SJCRH30 (cell line): ENCODE measurements around the gene ACOT7. TPM values are rescaled to one million over a fixed set of nuclear protein-coding genes. Genes with fewer than 3 reads are reported as not detected.
A peak's percentile ranks its signal among the peaks of the same experiment; 100 is the strongest.
"Not testable (repeated sequence)": the region's sequence is repeated elsewhere in the genome, so short reads cannot be mapped to it uniquely, and the experiment has no call there.

Experiments used
- DNase-seq, 2 experiments: peaks; one replicate each; pipeline ENCODE4 v3.0.0-alpha.2; 2015 to 2020
- H3K27ac ChIP-seq: fragments of 250-450 bp; sonication (Bioruptor Pico); 2 replicates; pipeline ENCODE4 v1.5.1; 2020; ENCODE audit warnings: mild to moderate bottlenecking, moderate library complexity
- H3K27me3 ChIP-seq: fragments of 250-450 bp; sonication (Bioruptor Pico); 2 replicates; pipeline ENCODE4 v1.5.1; 2020; ENCODE audit warnings: mild to moderate bottlenecking, moderate library complexity
- H3K36me3 ChIP-seq: fragments of 250-450 bp; sonication (Bioruptor Pico); 2 replicates; pipeline ENCODE4 v1.5.1; 2020; ENCODE audit warnings: mild to moderate bottlenecking, moderate library complexity
- H3K4me1 ChIP-seq: fragments of 250-450 bp; sonication (Bioruptor Pico); 2 replicates; pipeline ENCODE4 v1.5.1; 2020; ENCODE audit warnings: mild to moderate bottlenecking, moderate library complexity
- H3K4me3 ChIP-seq: fragments of 250-450 bp; sonication (Bioruptor Pico); 2 replicates; pipeline ENCODE4 v1.5.1; 2020; ENCODE audit warnings: mild to moderate bottlenecking, moderate library complexity
- H3K9me3 ChIP-seq: fragments of 250-450 bp; sonication (Bioruptor Pico); replicated peaks from 2 replicates; pipeline ENCODE4 v1.5.1; 2020; ENCODE audit warnings: mild to moderate bottlenecking, moderate library complexity
- total RNA-seq: library from RNA; depleted of rRNA; stranded (reverse); fragments of >200 nt; shearing (Covaris generic); gene quantifications from 2 replicates; pipeline ENCODE4 v1.2.3, GENCODE V29; 2014

ACOT7 gene
- total RNA-seq, 1 experiment from 2014 or later = 51.2 TPM

- Histone ChIP-seq H3K27ac (peak overlapping the region; percentile 97), H3K9me3 (no peaks in the 10 kb centered on the region), H3K36me3 (no peaks in the 10 kb centered on the region), H3K4me3 (no peak overlapping the region), H3K4me1 (peaks cover 35% of the 10 kb centered on the region), H3K27me3 (no peaks in the 10 kb centered on the region)
- peak; percentile 96 to 99 for DNase-seq
Measured at GRCh38 chr1:6316240-6317097, 77.1 kb downstream of the ACOT7 start.

GRCh38 chr1:6314503-6314902 is 79.1 kb downstream of the ACOT7 start:
- H3K4me1 ChIP-seq = peaks cover 35% of the 10 kb centered on the region
- H3K4me3 ChIP-seq = no peak overlapping the region
- H3K36me3 ChIP-seq = no peaks in the 10 kb centered on the region
- no peak overlapping the region for H3K27ac ChIP-seq
- H3K27me3 ChIP-seq = no peaks in the 10 kb centered on the region
- no peaks in the 10 kb centered on the region for H3K9me3 ChIP-seq
- no peak for DNase-seq

- DNase-seq = no peak
- H3K27ac ChIP-seq = no peak overlapping the region
- H3K27me3 ChIP-seq = no peaks in the 10 kb centered on the region
- no peaks in the 10 kb centered on the region for H3K36me3 ChIP-seq
- H3K9me3 ChIP-seq = no peaks in the 10 kb centered on the region
- peaks cover 33% of the 10 kb centered on the region for H3K4me1 ChIP-seq
- no peak overlapping the region for H3K4me3 ChIP-seq
Measured at GRCh38 chr1:6313393-6314200, 80.0 kb downstream of the ACOT7 start.

GRCh38 chr1:6310116-6310848 is 83.3 kb downstream of the ACOT7 start:
- H3K4me1 ChIP-seq = peaks cover 3% of the 10 kb centered on the region; the same call in 1 of the 2 replicates
- H3K27ac ChIP-seq = no peak overlapping the region

GRCh38 chr1:6309564-6309963 is 84.0 kb downstream of the ACOT7 start:
- H3K27me3 ChIP-seq = no peaks in the 10 kb centered on the region
- no peak overlapping the region for H3K4me3 ChIP-seq
- no peak overlapping the region for H3K27ac ChIP-seq
- peaks cover 8% of the 10 kb centered on the region; the same call in 1 of the 2 replicates for H3K9me3 ChIP-seq
- no peak for DNase-seq
- H3K4me1 ChIP-seq = no peaks in the 10 kb centered on the region
- peaks cover 6% of the 10 kb centered on the region; the same call in 1 of the 2 replicates for H3K36me3 ChIP-seq

More at GRCh38 chr1:6310116-6310848, 83.3 kb downstream of the ACOT7 start:
- Histone ChIP-seq H3K4me3 (no peak overlapping the region), H3K27me3 (no peaks in the 10 kb centered on the region), H3K36me3 (peaks cover 6% of the 10 kb centered on the region; the same call in 1 of the 2 replicates), H3K9me3 (peaks cover 8% of the 10 kb centered on the region; the same call in 1 of the 2 replicates)
- DNase-seq = no peak

- no peaks in the 10 kb centered on the region for H3K27me3 ChIP-seq
- H3K27ac ChIP-seq = no peak overlapping the region
Measured at GRCh38 chr1:6308449-6308848, 85.1 kb downstream of the ACOT7 start.

GRCh38 chr1:6307682-6308081 is 85.9 kb downstream of the ACOT7 start:
- H3K4me3 ChIP-seq, H3K36me3 ChIP-seq, H3K27ac ChIP-seq, H3K4me1 ChIP-seq, H3K9me3 ChIP-seq, DNase-seq, H3K27me3 ChIP-seq: not testable (repeated sequence)

More at GRCh38 chr1:6308449-6308848, 85.1 kb downstream of the ACOT7 start:
- Histone ChIP-seq H3K36me3 (peaks cover 6% of the 10 kb centered on the region; the same call in 1 of the 2 replicates), H3K9me3 (peaks cover 8% of the 10 kb centered on the region; the same call in 1 of the 2 replicates), H3K4me1 (no peaks in the 10 kb centered on the region), H3K4me3 (no peak overlapping the region)
- DNase-seq = no peak

GRCh38 chr1:6307099-6307498 is 86.5 kb downstream of the ACOT7 start:
- Histone ChIP-seq H3K4me3 (no peak overlapping the region), H3K27me3 (no peaks in the 10 kb centered on the region), H3K4me1 (no peaks in the 10 kb centered on the region), H3K27ac (no peak overlapping the region), H3K9me3 (peaks cover 8% of the 10 kb centered on the region; the same call in 1 of the 2 replicates), H3K36me3 (peaks cover 7% of the 10 kb centered on the region; the same call in 1 of the 2 replicates)
- no peak for DNase-seq

GRCh38 chr1:6303397-6304012 is 90.1 kb downstream of the ACOT7 start:
- Histone ChIP-seq H3K4me3 (no peak overlapping the region), H3K27me3 (no peaks in the 10 kb centered on the region), H3K27ac (no peak overlapping the region), H3K36me3 (peaks cover 16% of the 10 kb centered on the region), H3K9me3 (peaks cover 8% of the 10 kb centered on the region; the same call in 1 of the 2 replicates), H3K4me1 (peaks cover 28% of the 10 kb centered on the region)
- no peak for DNase-seq

GRCh38 chr1:6302568-6302967 is 91.0 kb downstream of the ACOT7 start:
- Histone ChIP-seq H3K9me3 (peaks cover 7% of the 10 kb centered on the region; the same call in 1 of the 2 replicates), H3K36me3 (peaks cover 16% of the 10 kb centered on the region), H3K4me3 (no peak overlapping the region), H3K27me3 (no peaks in the 10 kb centered on the region), H3K4me1 (peaks cover 28% of the 10 kb centered on the region), H3K27ac (no peak overlapping the region)
- no peak for DNase-seq

GRCh38 chr1:6301526-6301925 is 92.0 kb downstream of the ACOT7 start:
- Histone ChIP-seq H3K27ac (peak overlapping the region; percentile 20; the same call in 1 of the 2 replicates), H3K4me1 (peaks cover 28% of the 10 kb centered on the region), H3K4me3 (no peak overlapping the region), H3K27me3 (no peaks in the 10 kb centered on the region), H3K9me3 (no peaks in the 10 kb centered on the region), H3K36me3 (peaks cover 14% of the 10 kb centered on the region)
- DNase-seq = peak in 1 of 2 experiments; percentile 37

- peak overlapping the region; percentile 79 for H3K27ac ChIP-seq
- no peak overlapping the region for H3K4me3 ChIP-seq
- H3K27me3 ChIP-seq = no peaks in the 10 kb centered on the region
- H3K4me1 ChIP-seq = peaks cover 29% of the 10 kb centered on the region
- H3K9me3 ChIP-seq = no peaks in the 10 kb centered on the region
- no peak for DNase-seq
- H3K36me3 ChIP-seq = peaks cover 10% of the 10 kb centered on the region
Measured at GRCh38 chr1:6300342-6301048, 93.1 kb downstream of the ACOT7 start.

GRCh38 chr1:6299557-6300165 is 93.9 kb downstream of the ACOT7 start:
- H3K9me3 ChIP-seq = no peaks in the 10 kb centered on the region
- peaks cover 10% of the 10 kb centered on the region for H3K36me3 ChIP-seq
- no peak overlapping the region for H3K4me3 ChIP-seq
- H3K4me1 ChIP-seq = peaks cover 37% of the 10 kb centered on the region
- DNase-seq = peak; percentile 89 to 94
- H3K27ac ChIP-seq = peak overlapping the region; percentile 79
- no peaks in the 10 kb centered on the region for H3K27me3 ChIP-seq
